Mesenteric fat pad (tissue), 1 donor: ENCODE measurements around the gene WWTR1. TPM values are rescaled to one million over a fixed set of nuclear protein-coding genes. Genes with fewer than 3 reads are reported as not detected.

Source experiments
- DNase-seq: peaks from one replicate; pipeline ENCODE4 v3.0.0-alpha.2; 2020; ENCODE audit warnings: low spot score
- total RNA-seq: library from RNA; stranded (reverse); fragmentation: NEBNext Ultra II Directional; extraction: Animal tissue kit (Norgen Biotek cat#: 25700); gene quantifications from one replicate; pipeline ENCODE4 v1.2.1, GENCODE V29; 2021
- donor health status: DM: yes; HTN: yes; CAD: no.

WWTR1 gene
- total RNA-seq, 1 donor from 2014 or later: 65.9 TPM

DNA sequence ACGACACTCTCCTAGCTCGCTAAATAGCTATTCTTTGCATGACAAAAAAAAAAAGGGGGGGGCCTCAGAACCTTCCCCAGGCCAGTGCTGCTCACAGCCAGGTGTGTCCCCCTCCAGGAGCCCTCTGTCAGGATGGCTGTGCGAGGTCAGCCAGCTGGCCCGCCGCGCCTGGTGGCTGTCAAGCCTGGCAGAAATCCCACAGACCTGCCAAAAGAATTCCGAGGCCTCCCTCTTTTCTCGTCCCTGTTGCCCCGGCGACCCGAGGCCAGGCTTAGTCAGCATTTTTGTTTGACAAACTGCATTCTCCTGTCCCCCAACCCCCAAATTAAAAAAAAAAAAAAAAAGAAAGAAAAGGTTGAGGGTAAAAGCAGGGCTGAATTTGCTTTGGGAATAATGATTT is 121.4 kb downstream of the WWTR1 start:
- no peak for DNase-seq

DNA sequence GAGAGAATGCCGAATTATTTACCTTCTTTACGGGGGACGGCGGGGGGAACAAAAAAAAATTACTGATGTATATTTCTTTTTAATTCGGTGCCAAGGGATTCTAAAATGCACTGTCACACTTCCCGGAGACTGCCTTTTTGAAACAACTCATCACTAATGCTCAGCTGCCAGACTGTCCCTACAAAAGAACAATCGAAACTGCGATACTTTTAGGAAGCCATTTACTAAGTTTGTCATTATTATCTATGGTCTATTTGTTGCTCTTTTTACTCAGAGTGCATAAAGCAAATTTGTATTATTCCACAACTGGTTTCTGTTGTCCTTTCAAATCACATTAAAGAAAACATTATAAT is 122.5 kb downstream of the WWTR1 start:
- DNase-seq: no peak

GRCh38 chr3:149534671-149535332 is 123.0 kb downstream of the WWTR1 start:
- no peak for DNase-seq

DNA sequence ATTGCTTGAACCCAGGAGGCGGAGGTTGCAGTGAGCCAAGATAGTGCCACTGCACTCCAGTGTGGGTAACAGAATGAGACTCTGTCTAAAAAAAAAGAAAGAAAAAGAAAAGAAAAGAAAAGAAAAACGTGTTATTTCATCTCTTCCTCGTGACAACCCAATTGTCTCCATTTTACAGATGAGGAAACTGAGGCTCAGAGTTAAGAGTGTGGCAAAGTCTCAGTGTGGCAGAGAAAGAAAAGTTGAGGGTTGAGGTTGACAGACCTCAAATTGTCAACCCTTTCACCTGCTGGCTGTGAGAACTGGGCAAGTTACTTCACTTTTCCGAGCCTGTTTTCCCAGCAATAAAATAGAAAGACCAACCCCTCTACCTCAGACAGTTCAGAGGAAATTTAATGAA is 123.7 kb downstream of the WWTR1 start:
- DNase-seq: no peak

DNA sequence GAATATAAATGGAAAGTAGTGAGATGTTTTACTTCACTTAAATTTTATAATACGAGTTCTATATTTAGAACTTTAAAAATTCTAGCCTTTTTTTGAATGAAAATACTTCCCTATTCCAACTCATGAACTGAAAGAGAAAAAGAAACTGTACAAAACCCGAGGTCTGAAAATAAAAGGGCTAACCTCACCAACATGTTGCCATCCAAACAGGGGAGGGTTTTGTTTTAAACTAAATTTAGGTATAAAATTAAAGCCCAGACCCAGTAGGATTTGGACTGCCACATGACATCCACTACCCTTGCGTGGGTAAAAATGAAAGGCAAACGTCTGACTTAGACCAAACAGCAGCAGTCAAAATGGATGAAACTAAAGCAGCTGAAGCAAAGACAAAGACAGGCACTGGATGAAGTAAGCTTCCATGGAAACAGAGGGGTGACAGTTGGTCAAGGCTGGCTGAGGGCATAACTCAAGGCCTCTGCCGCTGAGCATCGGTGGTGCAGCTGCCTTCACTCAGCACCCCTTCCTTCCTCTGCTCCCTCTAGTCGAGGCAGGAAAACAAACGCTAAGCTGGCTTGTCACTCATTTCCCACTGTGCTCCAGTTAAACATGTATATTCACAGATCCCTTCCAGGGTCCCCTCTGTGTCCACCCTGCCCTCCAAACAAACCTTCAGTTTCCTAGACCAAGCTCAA is 125.2 kb downstream of the WWTR1 start:
- DNase-seq: no peak

GRCh38 chr3:149529099-149529498 is 128.7 kb downstream of the WWTR1 start:
- DNase-seq: no peak

DNA sequence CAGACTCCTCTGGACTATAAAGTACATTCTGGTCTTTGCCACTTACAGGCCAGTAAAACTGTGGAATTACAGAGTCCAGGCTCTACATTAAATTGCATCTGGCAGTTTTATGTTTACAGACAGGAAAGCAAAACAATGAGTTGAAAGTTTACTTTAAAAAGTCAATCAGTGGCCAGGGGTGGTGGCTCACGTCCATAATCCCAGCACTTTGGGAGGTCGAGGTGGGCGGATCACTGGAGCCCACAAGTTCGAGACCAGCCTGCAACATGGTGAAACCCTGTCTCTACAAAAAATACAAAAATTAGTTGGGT is 129.5 kb downstream of the WWTR1 start:
- no peak for DNase-seq

DNA sequence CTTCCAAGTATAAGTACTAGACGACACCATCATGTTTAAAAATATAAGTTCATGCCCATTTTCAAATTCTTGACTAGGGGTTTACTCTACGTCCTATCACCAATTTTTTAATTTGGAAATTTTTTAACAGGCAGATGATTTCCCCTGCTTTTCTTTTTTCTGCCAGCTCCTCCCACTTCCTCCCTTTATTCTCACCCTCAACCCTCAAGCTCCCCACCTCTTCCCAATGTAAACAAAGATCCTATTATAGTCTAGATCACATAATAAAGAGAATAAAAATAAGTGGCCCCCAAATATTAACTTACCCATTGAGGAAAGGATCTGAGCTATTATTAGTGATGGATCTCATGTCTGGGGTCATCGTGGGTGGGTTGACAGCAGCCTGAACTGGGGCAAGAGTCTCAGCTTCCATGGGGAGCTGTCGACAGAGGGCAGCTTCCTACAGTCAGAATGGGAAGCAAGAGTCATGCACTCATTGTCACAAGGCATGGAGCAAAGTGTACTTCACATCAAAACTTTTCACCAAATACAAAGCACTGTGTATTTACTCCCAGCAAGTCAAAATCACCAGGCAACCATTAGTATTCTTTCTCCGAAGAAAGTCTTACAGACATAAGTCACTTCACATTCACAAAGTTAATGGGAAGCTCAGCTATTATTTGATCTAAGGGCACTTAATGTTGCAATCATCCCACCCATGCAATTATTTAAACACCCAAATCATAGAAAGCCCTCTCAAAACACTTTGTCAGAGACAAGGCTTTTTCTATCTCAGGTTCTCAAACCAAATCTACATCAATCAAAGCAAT is 130.1 kb downstream of the WWTR1 start:
- DNase-seq: no peak

- no peak for DNase-seq
Measured at GRCh38 chr3:149523512-149524299, 134.1 kb downstream of the WWTR1 start.

- DNase-seq: no peak
Measured at GRCh38 chr3:149519912-149520311, 137.9 kb downstream of the WWTR1 start.

DNA sequence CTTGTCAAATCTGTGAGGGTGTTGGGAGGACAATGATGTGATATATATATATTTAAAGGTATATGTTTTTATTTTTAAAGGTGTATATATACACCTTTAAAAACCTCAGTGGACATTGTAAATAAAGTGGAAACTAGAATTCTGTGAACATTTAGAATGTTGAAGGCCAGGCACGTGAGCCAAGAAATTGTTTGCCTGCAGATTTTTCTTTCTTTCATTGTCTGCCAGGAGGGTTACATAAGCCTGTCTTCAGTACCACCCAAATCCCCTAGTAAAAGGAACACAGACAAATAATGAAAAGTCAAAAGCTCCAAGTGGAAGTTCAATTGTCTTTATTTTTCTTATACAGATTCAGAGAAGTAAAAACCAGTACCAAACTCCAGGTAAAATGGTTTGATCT is 140.9 kb downstream of the WWTR1 start:
- no peak for DNase-seq

- DNase-seq: no peak
Measured at GRCh38 chr3:149515249-149515648, 142.6 kb downstream of the WWTR1 start.

- DNase-seq: no peak
Measured at GRCh38 chr3:149514471-149514870, 143.4 kb downstream of the WWTR1 start.

DNA sequence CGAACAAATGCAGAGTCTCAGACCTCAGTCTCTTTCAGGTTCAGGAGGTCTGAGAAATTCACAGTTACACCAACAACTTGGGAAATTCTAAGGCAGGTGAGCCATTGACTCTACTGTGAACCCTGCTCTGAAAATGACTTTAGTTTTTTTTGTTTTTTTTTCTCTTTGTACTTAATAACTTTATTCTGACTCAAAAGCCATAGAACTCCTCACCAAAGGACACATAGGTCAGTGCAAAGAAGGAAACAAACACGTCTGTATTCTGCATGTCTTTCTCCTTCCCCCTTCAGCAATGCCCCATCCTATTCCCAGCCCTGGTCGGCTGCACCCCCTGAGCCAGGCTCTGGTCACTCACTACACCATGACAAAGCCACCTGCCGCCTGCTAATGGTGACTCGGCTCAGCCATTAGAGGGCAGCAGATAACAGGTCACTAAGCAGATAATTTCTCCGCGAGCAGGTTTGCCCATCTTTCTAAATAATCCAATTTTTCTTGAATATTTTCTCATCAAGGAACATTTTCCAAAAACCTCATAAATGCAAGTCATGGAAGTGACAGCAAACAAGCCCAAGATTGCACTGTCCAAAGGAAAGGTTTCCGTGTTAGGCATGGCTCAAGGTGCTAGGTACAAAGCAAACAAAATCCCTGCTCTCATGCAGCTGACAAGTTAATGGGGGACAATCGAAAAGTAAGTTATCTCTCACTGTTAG is 145.6 kb downstream of the WWTR1 start:
- DNase-seq: no peak

- no peak for DNase-seq
Measured at GRCh38 chr3:149511040-149511626, 146.7 kb downstream of the WWTR1 start.

DNA sequence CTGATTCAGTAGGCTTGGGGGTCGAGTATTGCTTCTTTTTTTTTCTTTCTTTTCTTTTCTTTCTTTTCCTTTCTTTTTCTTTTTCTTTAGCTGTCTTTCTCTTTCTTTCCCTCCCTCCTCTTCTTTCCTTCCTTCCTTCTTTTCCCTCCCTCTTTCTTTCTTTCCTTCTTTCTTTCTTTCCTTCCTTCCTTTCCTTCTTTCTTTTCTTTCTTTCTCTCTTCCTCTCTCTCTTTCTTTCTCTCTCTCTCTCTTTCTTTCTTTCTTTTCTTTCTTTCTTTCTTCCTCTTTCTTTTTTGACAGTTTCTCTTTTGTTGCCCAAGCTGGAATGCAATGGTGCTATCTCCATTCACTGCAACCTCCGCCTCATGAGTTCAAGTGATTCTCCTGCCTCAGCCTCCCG is 147.3 kb downstream of the WWTR1 start:
- DNase-seq: no peak

DNA sequence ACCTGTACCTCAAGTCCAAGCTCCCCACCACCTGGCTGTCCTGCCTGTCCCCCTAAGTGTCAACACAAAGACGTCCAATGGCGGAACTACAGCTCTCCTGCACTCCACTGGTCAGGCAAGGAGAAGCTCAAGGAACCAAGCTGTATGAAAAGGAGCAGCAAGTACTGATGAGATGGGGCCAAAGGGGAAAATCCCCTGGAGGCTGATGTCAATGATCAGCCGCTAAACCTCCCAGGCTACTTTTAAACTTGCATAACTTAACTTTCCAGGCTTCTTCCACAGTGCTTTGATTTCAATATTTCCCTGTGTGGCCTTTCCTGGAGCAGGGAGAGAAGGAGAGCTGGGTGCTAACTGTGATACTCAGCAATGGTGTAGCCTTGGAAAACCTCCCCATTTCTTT is 148.3 kb downstream of the WWTR1 start:
- DNase-seq: no peak

DNA sequence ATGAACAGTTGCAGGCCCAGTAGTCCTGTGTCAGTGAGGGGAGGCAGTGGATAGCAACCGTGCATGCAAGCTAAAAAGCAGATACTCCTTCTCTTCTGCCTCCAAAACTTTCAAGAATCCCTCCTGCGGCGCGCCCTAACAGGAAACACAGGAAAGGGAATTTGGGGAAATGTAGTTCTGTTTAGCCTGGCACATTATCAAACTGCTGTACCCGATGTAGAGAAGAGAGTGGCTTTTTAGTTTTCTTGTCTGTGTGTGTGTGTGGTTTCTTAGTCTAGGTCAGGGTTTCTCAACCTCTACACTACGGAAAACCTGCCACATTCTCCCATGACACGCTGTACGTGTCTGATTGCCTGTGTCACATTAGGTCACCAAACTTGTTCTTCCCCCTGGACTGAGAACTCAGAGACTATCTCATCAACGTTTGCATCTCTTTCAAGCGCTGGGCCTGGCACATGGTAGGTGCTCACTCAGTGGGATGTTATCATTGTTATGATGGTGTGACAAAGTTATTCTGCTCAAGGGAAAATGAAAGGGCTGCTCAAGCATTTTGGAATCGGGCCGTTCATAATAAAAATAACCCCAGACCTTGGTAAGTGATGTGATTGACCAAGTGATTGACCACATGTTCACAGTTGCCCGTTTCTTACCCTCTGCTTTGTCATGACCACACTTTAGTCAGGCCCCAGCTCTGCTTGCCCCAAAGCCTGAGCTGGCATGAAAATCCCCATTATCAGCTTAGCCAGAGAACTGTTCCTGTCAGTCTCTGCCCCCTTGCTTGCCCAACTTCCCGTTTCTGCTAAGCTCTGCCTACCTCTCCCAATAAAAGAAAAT is 150.1 kb downstream of the WWTR1 start:
- no peak for DNase-seq

GRCh38 chr3:149506965-149507364 is 150.9 kb downstream of the WWTR1 start:
- DNase-seq: no peak

- no peak for DNase-seq
Measured at GRCh38 chr3:149506540-149506939, 151.3 kb downstream of the WWTR1 start.
